Kidney epithelial cell (primary cell): ENCODE measurements around the gene SALL1. TPM values are rescaled to one million over a fixed set of nuclear protein-coding genes. Genes with fewer than 3 reads are reported as not detected.
A peak's percentile ranks its signal among the peaks of the same experiment; 100 is the strongest.

Experiments used
- DNase-seq: peaks from one replicate; pipeline ENCODE4 v3.0.0-alpha.2; 2010; ENCODE audit warnings: low read depth
- H3K27me3 ChIP-seq: 2 replicates; pipeline ENCODE4 v1.6.0; 2011; ENCODE audit warnings: low read length; ENCODE audit not compliant: control insufficient read depth, insufficient read depth
- H3K36me3 ChIP-seq: 2 replicates; pipeline ENCODE4 v1.5.1; 2011; ENCODE audit warnings: low read length; ENCODE audit not compliant: control insufficient read depth, insufficient read depth
- H3K4me3 ChIP-seq: 2 replicates; pipeline ENCODE4 v1.5.1; 2011; ENCODE audit warnings: low read depth, mild to moderate bottlenecking, control low read depth, low read length
- CTCF ChIP-seq: IDR thresholded peaks from 2 replicates; pipeline ENCODE4 v1.5.1; 2011; ENCODE audit warnings: mild to moderate bottlenecking, moderate library complexity, low read length, control low read depth, inconsistent platforms; ENCODE audit not compliant: insufficient read depth, poor library complexity, severe bottlenecking
- total RNA-seq: library from RNA; depleted of rRNA; stranded (reverse); fragments of >200 nt; gene quantifications from 2 replicates; pipeline ENCODE4 v1.2.3, GENCODE V29; 2015

Gene SALL1
- total RNA-seq: 12.3 and 14.8 TPM in 2 replicates

- H3K36me3 ChIP-seq: no peaks in the 10 kb centered on the region
- DNase-seq: no peak
- H3K27me3 ChIP-seq: no peaks in the 10 kb centered on the region
- H3K4me3 ChIP-seq: peak within 1 kb of the TSS; percentile 69
- TF ChIP-seq CTCF: no peak
Observed at GRCh38 chr16:51150888-51151320, at the start of gene SALL1. Gene SALL1, minus strand, starts transcription at chr16:51151270. Its CDS starts 29 bp downstream, at chr16:51151241.

GRCh38 chr16:51200793-51201192 lies 49.7 kb upstream of the SALL1 start:
- Histone ChIP-seq H3K36me3 (no peaks in the 10 kb centered on the region), H3K27me3 (no peaks in the 10 kb centered on the region), H3K4me3 (no peak overlapping the region)
- TF ChIP-seq CTCF: no peak
- no peak for DNase-seq

- Histone ChIP-seq H3K4me3 (no peak overlapping the region), H3K27me3 (no peaks in the 10 kb centered on the region), H3K36me3 (no peaks in the 10 kb centered on the region)
- no peak for TF ChIP-seq CTCF
- DNase-seq: no peak
Observed at GRCh38 chr16:51197953-51198748, 47.1 kb upstream of the SALL1 start.

- no peaks in the 10 kb centered on the region for H3K27me3 ChIP-seq
- H3K36me3 ChIP-seq: no peaks in the 10 kb centered on the region
- DNase-seq: no peak
- TF ChIP-seq CTCF: no peak
- no peak overlapping the region for H3K4me3 ChIP-seq
Observed at GRCh38 chr16:51193879-51194278, 42.8 kb upstream of the SALL1 start.

GRCh38 chr16:51184702-51185433 lies 33.8 kb upstream of the SALL1 start:
- H3K27me3 ChIP-seq: no peaks in the 10 kb centered on the region
- no peak for TF ChIP-seq CTCF
- no peaks in the 10 kb centered on the region for H3K36me3 ChIP-seq
- H3K4me3 ChIP-seq: no peak overlapping the region
- no peak for DNase-seq

- Histone ChIP-seq H3K4me3 (no peak overlapping the region), H3K36me3 (no peaks in the 10 kb centered on the region), H3K27me3 (no peaks in the 10 kb centered on the region)
- DNase-seq: no peak
- no peak for TF ChIP-seq CTCF
Observed at GRCh38 chr16:51181503-51181811, 30.4 kb upstream of the SALL1 start.
